OCI-LY7 (cell line): ENCODE results near the gene DIPK1B.

Experiments used
- EZH2phosphoT487 ChIP-seq: fragments of 200-600 bp; sonication (generic); IDR thresholded peaks from 2 replicates; pipeline ENCODE4 v1.6.1; 2018; ENCODE audit warnings: low read depth, borderline replicate concordance, mild to moderate bottlenecking, mixed run types, antibody characterized with exemption, low read length, moderate library complexity, mixed read lengths
- TF ChIP-seq, protein P1 (sequence below): fragments of 200-600 bp; sonication (generic); conservative IDR thresholded peaks from 2 replicates; pipeline ENCODE4 v1.5.1; 2014; ENCODE audit warnings: mild to moderate bottlenecking, antibody characterized with exemption, low read length, moderate library complexity, mixed read lengths

DNA sequence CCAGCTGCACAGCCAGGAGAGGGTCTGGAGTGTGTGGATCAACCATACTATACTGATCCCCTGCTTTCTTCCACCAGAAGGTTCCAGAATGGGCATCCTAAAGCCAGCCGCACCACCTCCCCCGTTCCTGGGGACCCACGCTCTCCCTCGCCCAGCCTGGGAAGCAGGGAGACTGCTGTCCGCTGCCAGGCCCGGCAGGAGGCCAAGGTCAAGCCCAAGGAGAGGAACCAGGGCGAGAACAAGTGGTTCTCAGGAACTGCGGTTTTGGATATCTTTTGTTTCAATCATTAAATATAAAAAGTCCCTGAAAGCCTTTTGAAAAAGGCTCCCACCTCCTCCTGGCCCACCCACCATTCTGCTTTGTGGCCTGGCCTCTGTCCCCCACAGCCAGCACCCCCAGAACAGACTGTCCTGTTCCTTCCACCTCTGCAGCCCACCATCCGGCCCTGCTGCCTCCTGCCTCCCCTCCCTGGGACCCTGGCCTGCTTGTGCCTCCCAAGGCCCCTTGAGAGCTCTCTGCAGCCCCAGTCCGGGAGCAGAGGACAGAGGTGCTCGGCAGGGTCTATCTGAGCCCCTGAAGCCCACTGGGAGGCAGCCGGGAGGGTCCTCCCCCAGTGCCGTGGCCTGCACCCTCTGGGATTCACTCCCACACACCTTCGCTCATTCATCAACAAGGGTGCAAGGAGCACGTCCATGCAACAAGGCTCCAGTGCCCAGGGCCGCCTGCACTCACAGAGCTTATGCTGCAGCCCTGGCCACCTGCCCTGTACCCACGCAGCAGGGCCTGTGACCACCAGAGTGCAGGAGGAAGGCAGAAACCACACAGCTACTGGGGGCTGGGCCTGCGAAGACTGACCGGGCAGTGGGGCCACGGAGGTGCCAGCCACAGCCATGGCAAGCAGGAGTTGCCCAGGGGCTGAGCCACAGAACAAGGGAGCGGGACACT, 36.6 kb downstream of the DIPK1B start:
- TF ChIP-seq, protein P1, sequence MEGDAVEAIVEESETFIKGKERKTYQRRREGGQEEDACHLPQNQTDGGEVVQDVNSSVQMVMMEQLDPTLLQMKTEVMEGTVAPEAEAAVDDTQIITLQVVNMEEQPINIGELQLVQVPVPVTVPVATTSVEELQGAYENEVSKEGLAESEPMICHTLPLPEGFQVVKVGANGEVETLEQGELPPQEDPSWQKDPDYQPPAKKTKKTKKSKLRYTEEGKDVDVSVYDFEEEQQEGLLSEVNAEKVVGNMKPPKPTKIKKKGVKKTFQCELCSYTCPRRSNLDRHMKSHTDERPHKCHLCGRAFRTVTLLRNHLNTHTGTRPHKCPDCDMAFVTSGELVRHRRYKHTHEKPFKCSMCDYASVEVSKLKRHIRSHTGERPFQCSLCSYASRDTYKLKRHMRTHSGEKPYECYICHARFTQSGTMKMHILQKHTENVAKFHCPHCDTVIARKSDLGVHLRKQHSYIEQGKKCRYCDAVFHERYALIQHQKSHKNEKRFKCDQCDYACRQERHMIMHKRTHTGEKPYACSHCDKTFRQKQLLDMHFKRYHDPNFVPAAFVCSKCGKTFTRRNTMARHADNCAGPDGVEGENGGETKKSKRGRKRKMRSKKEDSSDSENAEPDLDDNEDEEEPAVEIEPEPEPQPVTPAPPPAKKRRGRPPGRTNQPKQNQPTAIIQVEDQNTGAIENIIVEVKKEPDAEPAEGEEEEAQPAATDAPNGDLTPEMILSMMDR, result no peak
- TF ChIP-seq EZH2phosphoT487, result no peak
